Fibroblast of lung (primary cell): ENCODE data around the gene UXS1. TPM values are rescaled to one million over a fixed set of nuclear protein-coding genes. Genes with fewer than 3 reads are reported as not detected.

Experiments used
- DNase-seq, 2 donors: peaks; one replicate each; pipeline versions ENCODE4 v3.0.0 to v3.0.0-alpha.2; 2010; ENCODE audit warnings: low read depth in 2 of 2
- H2AFZ ChIP-seq: 2 replicates; pipeline ENCODE4 v1.5.1; 2012; ENCODE audit warnings: low read length, control low read depth, inconsistent platforms
- H3K27ac ChIP-seq: 2 replicates; pipeline ENCODE4 v1.5.1; 2011; ENCODE audit warnings: low read length, control low read depth; ENCODE audit not compliant: insufficient read depth
- H3K27me3 ChIP-seq: 2 replicates; pipeline ENCODE4 v1.5.1; 2011; ENCODE audit warnings: mild to moderate bottlenecking, low read length; ENCODE audit not compliant: control insufficient read depth, insufficient read depth
- H3K36me3 ChIP-seq: 2 replicates; pipeline ENCODE4 v1.5.1; 2011; ENCODE audit warnings: low read length; ENCODE audit not compliant: control insufficient read depth, insufficient read depth
- H3K4me1 ChIP-seq: 2 replicates; pipeline ENCODE4 v1.5.1; 2011; ENCODE audit warnings: low read length; ENCODE audit not compliant: control insufficient read depth, insufficient read depth; ENCODE audit errors: extremely low read depth
- H3K4me2 ChIP-seq: 2 replicates; pipeline ENCODE4 v1.5.1; 2011; ENCODE audit warnings: low read length, control low read depth; ENCODE audit not compliant: insufficient read depth; ENCODE audit errors: extremely low read depth
- H3K4me3 ChIP-seq, 4 experiments: fragments of 200-600 bp in 1 of 4; sonication (generic) in 1 of 4; replicated peaks in 1 of 4; 2 replicates each; pipeline ENCODE4 v1.5.1; 2011 to 2016; ENCODE audit warnings: low read length in 4 of 4, low read depth in 3 of 4, mild to moderate bottlenecking in 3 of 4, control low read depth in 2 of 4, inconsistent platforms in 1 of 4, mixed read lengths in 1 of 4; ENCODE audit not compliant: insufficient read depth in 1 of 4; ENCODE audit errors: control extremely low read depth in 1 of 4
- H3K79me2 ChIP-seq: 2 replicates; pipeline ENCODE4 v1.5.1; 2012; ENCODE audit warnings: mild to moderate bottlenecking, low read length, inconsistent platforms; ENCODE audit not compliant: control insufficient read depth, insufficient read depth
- H3K9ac ChIP-seq: 2 replicates; pipeline ENCODE4 v1.5.1; 2011; ENCODE audit warnings: mild to moderate bottlenecking, low read length, control low read depth; ENCODE audit not compliant: insufficient read depth
- H3K9me3 ChIP-seq: 2 replicates; pipeline ENCODE4 v1.5.1; 2012; ENCODE audit warnings: low read depth, low read length; ENCODE audit not compliant: control insufficient read depth, insufficient read depth
- H4K20me1 ChIP-seq: 2 replicates; pipeline ENCODE4 v1.5.1; 2011; ENCODE audit warnings: low read length; ENCODE audit not compliant: control insufficient read depth, insufficient read depth; ENCODE audit errors: extremely low read depth
- EZH2 ChIP-seq: IDR thresholded peaks from 2 replicates; pipeline ENCODE4 v1.5.1; 2012; ENCODE audit warnings: low read length, control low read depth, mild to moderate bottlenecking; ENCODE audit errors: missing control alignments
- polyA plus RNA-seq, 2 donors: library from polyadenylated mRNA; depleted of rRNA in 1 of 2; stranded (reverse) in 1 of 2; unstranded in 1 of 2; fragments of >200 nt; gene quantifications; 2 replicates each; pipeline ENCODE4 v1.2.1, GENCODE V29; 2011 to 2012; ENCODE audit warnings: missing spikeins in 1 of 2
- total RNA-seq: library from RNA; depleted of rRNA; stranded (reverse); fragments of >200 nt; gene quantifications from 2 replicates; pipeline ENCODE4 v1.2.1, GENCODE V29; 2014
- TF ChIP-seq, protein P1 (sequence below), 2 donors: IDR thresholded peaks in 1 of 2; conservative IDR thresholded peaks in 1 of 2; 1 replicate in 1 of 2; 2 replicates in 1 of 2; pipeline ENCODE4 v1.5.1; 2011 to 2012; ENCODE audit warnings: low read length in 2 of 2, control low read depth in 1 of 2, inconsistent platforms in 1 of 2, low read depth in 1 of 2, mild to moderate bottlenecking in 1 of 2

Gene UXS1
- total and polyA plus RNA-seq, 2 donors (not counting 1 experiment from before 2014, with no cell fraction given), result 23.1 to 59.8 TPM

DNA sequence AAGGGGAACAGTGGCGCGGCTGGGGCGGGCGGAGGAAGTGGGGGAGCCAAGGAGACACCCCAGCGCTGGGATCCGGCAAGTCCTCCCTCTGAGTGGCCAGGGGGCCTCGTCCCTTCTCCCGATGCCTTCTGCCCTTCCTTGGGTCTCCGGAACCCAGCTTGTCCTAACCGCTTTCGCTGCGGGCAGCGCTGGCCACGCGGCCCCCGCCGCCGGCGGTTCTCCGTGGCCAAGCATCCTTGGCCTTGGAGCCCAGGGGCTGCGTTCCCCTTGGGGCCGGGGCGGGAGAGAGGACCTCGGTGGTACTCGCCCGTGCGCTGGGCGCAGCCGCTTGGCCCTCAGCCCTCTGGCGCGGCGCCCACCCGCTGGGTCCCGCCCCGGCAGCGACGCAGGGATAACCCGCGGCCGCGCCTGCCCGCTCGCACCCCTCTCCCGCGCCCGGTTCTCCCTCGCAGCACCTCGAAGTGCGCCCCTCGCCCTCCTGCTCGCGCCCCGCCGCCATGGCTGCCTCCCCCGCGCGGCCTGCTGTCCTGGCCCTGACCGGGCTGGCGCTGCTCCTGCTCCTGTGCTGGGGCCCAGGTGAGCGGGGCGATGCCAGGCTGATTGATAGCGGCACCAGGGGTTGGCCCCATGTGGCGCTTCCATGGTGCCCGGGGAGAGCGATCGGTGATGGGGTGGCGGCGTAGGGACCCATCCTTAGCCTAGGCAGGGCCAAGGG lies 128.7 kb downstream of the UXS1 start:
- H3K4me3 ChIP-seq, result no peak overlapping the region
- TF ChIP-seq, protein P1, sequence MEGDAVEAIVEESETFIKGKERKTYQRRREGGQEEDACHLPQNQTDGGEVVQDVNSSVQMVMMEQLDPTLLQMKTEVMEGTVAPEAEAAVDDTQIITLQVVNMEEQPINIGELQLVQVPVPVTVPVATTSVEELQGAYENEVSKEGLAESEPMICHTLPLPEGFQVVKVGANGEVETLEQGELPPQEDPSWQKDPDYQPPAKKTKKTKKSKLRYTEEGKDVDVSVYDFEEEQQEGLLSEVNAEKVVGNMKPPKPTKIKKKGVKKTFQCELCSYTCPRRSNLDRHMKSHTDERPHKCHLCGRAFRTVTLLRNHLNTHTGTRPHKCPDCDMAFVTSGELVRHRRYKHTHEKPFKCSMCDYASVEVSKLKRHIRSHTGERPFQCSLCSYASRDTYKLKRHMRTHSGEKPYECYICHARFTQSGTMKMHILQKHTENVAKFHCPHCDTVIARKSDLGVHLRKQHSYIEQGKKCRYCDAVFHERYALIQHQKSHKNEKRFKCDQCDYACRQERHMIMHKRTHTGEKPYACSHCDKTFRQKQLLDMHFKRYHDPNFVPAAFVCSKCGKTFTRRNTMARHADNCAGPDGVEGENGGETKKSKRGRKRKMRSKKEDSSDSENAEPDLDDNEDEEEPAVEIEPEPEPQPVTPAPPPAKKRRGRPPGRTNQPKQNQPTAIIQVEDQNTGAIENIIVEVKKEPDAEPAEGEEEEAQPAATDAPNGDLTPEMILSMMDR (conservative IDR thresholded peaks at IDR 0.05 in 1 of 2, IDR thresholded peaks at IDR 0.05 in 1 of 2; ENCODE audit: low read depth in 1 of 2, low read length in 2 of 2), result no peak
- no peak for TF ChIP-seq EZH2
- no peaks in the 10 kb centered on the region for H3K9me3 ChIP-seq
- no peaks in the 10 kb centered on the region for H3K4me1 ChIP-seq
- H3K9ac ChIP-seq, result no peak overlapping the region
- no peak overlapping the region for H3K4me2 ChIP-seq
- H3K27ac ChIP-seq, result no peak overlapping the region
- peaks cover 13% of the 10 kb centered on the region for H3K27me3 ChIP-seq
- no peaks in the 10 kb centered on the region for H4K20me1 ChIP-seq
- DNase-seq, result no peak
- H3K79me2 ChIP-seq, result no peaks in the 10 kb centered on the region
- no peaks in the 10 kb centered on the region for H3K36me3 ChIP-seq
- no peak overlapping the region for H2AFZ ChIP-seq

DNA sequence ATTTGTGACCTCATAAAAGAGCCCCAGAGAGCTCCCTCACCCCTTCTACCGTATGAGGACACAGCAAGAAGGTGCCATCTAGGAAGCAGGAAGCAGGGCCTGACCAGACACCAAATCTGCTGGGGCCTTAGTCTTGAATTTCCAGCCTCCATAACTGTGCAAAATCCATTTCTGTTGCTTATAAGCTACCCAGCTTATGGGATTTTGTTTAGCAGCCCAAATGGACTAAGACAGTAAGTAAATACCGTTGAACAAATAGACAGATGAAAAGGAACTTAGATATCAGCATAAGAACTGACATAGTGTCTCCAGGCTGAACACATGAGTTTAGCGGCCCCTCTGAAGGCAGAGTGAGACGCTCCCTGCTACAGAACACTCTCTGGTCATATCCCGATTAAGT lies 130.9 kb downstream of the UXS1 start:
- no peak overlapping the region for H2AFZ ChIP-seq
- H3K4me3 ChIP-seq, result no peak overlapping the region
- no peak for DNase-seq
- H4K20me1 ChIP-seq, result no peaks in the 10 kb centered on the region
- no peaks in the 10 kb centered on the region for H3K36me3 ChIP-seq
- H3K9ac ChIP-seq, result no peak overlapping the region
- no peaks in the 10 kb centered on the region for H3K4me1 ChIP-seq
- no peak overlapping the region for H3K4me2 ChIP-seq
- no peak overlapping the region for H3K27ac ChIP-seq
- H3K9me3 ChIP-seq, result no peaks in the 10 kb centered on the region
- H3K79me2 ChIP-seq, result no peaks in the 10 kb centered on the region
- TF ChIP-seq, protein P1 (conservative IDR thresholded peaks at IDR 0.05 in 1 of 2, IDR thresholded peaks at IDR 0.05 in 1 of 2; ENCODE audit: low read depth in 1 of 2, low read length in 2 of 2), result no peak
- no peak for TF ChIP-seq EZH2
- H3K27me3 ChIP-seq, result peaks cover 13% of the 10 kb centered on the region

DNA sequence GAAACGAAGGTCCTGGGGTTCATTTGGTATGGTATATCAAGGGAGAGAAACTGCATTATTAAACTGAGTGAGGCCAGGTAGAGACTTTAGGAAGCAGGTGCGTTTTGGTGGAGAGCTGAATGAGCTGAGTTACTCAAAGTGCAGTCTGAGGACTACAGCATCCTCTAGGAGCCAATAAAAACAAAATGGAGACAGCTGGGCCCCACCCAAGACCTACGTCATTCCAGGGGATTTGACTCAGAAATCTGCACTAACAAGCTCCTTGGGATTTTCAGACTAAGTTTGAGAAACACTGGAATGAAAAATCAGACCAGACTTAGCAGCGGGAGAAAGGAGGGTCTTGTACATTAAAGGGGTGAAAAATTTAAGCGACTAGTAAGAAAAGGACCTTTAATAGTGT lies 131.5 kb downstream of the UXS1 start:
- DNase-seq, result no peak
- H3K79me2 ChIP-seq, result no peaks in the 10 kb centered on the region

More for the DNA sequence above, 131.5 kb downstream of the UXS1 start:
- no peaks in the 10 kb centered on the region for H3K36me3 ChIP-seq
- no peak overlapping the region for H3K4me3 ChIP-seq
- TF ChIP-seq EZH2, result no peak
- TF ChIP-seq, protein P1 (conservative IDR thresholded peaks at IDR 0.05 in 1 of 2, IDR thresholded peaks at IDR 0.05 in 1 of 2; ENCODE audit: low read depth in 1 of 2, low read length in 2 of 2), result no peak
- H3K9ac ChIP-seq, result no peak overlapping the region
- H3K27me3 ChIP-seq, result peaks cover 13% of the 10 kb centered on the region
- no peak overlapping the region for H3K4me2 ChIP-seq
- no peak overlapping the region for H2AFZ ChIP-seq
- H3K4me1 ChIP-seq, result no peaks in the 10 kb centered on the region
- H3K9me3 ChIP-seq, result no peaks in the 10 kb centered on the region
- no peaks in the 10 kb centered on the region for H4K20me1 ChIP-seq
- no peak overlapping the region for H3K27ac ChIP-seq
